Dedifferentiated amniotic fluid mesenchymal stem cell (primary cell): ENCODE results near the gene ZNRD2.
A peak's percentile ranks its signal among the peaks of the same experiment; 100 is the strongest.

Experiments
- DNase-seq: peaks from one replicate; pipeline ENCODE4 v3.0.0-alpha.2; 2016; ENCODE audit errors: extremely low spot score

Gene ZNRD2

DNA sequence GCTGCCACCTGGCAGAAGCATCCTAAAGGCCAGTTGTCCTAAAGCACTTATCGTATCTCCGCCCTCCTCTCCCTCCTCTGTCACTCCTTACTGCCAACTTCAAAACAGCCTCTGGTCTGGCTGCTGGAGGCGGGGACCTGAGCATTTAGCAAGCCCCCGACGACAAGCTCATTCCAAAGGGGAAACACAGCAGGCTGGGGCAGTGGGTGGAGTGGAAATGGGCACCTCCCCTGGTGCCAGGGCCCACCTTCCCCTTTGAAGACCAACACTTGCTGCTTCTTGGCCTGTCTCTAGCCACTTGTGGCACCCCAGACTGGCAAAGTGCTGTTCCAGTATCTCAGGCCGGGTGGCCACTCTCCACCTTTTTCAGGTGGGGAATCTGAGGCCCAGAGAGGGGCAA is 40.1 kb downstream of the ZNRD2 start:
- no peak for DNase-seq

- no peak for DNase-seq
These were observed 40.9 kb downstream of the ZNRD2 start for GRCh38 chr11:65611028-65611757.

DNA sequence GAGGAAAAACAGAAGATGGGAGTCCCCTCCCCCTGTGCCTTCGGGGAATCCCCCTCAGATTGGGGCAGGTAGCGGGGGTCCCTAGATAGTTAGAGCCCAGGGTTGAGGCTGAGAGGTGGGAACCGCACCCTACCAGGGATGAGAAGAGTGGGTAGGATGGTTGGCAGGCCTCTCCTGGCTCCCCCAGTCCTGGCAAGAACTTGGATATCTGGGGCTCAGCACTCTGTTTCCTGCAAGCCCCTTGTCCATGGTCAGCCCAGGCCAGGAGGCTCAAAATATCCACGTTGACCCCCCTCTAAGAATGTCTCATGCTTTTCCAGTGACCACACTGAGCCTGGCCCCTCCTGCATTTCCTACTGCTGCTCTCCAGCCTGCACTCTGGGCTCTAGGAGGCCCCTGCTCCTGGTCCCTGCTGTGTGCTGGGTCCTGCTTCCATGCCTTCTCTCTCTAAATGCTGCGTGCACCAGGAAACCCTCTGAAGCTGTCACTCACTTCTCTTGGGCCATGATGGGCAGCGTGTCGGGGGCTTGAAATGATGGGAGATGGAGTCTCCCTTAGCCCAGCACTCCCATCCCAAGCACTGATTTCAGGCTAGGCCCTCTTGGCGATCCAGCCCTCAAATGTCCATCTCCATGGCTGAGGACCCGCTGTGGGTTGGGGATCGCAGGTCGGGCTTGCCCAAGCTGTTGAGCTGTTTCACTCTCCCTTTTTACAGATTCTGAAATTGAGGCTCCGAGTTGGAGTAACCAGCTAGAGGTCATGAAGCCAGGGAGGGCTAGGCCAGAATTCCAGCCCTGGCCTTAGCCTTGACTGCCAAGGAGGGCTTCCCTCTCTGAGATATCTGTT is 41.7 kb downstream of the ZNRD2 start:
- no peak for DNase-seq

GRCh38 chr11:65612691-65613090 is 42.4 kb downstream of the ZNRD2 start:
- no peak for DNase-seq

- DNase-seq: no peak
These were observed 43.0 kb downstream of the ZNRD2 start for GRCh38 chr11:65613091-65613928.

GRCh38 chr11:65615229-65615949 is 45.1 kb downstream of the ZNRD2 start, which contains the start of gene PCNX3:
TSS of gene PCNX3 (plus strand) at chr11:65615776. CDS start at chr11:65616312, 536 bp downstream.
- peak; percentile 100 for DNase-seq

DNA sequence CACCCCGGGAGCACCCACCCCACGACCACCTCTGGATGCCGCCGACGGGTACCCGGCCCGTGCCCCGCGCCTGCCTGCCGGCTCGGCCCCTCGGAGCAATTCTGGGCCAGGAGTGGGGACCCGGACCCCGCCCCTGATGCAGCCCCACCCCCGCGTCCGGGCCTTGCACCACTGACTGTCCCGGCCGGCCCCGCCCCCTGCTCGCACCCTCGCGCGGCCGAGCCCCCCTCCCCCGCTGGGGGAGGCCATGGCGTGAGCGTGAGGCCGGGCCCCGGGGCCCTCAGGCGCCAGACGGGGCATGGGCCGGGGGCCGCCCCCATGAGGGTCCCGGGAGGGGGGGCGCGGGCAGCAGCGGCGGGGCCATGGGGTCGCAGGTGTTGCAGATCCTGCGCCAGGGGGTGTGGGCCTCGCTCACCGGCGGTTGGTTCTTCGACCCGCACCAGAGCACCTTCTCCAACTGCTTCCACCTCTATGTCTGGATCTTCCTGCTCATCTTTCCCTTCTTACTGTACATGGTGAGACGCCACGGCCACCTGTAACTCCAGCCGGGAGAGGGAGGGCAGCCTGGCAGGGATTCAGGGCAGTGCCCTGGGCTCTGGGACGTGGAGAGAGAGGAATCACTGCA is 45.8 kb downstream of the ZNRD2 start:
- DNase-seq: no peak

DNA sequence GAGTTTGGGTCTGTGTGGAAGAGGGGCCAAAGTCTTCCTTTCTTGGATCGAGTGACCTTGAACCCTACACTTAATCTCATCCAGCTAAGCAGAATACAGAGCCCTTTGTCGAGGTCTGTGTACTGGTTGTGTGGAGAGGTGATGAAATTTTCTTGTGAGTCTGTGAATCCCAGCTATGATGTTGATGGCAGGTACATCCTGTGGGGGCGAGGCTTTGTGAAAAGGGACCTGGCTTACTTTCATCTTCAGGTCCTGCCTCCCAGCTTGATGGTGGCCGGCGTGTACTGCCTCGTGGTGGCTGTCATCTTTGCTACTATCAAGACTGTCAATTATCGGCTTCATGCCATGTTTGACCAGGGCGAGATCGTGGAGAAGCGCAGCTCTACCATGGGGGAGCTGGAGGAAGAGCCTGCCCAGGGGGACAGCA is 46.3 kb downstream of the ZNRD2 start:
- DNase-seq: no peak

DNA sequence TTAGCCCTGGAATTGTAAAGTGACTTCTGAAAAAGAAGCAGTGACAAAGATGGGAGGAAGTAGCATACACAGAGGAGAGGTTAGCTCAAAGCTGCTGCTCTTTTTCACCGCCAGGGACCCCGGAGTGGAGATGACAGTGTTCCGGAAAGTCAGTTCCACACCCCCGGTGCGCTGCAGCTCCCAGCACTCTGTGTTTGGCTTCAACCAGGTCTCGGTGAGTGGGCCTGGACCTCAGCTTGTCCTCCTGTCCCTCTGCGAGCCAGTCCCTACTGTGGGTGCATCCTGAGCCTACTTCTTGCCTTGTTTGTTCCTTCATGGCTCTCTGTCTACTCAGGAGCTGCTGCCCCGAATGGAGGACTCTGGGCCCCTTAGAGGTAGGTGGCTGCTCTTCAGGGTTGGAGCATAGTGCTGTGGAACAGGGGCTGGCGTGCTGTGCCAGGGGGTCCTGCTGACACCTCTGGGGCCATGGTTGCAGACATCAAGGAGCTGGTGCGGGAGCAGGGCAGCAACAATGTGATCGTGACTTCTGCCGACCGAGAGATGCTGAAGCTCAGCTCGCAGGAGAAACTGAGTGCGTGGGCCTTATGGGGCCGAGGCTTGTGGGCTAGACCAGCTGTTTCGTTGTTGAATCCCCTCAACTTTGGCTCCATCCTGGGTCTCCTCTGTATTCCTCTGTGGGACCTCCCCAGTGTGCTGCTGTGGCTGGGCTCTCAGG is 47.0 kb downstream of the ZNRD2 start:
- DNase-seq: no peak

DNA sequence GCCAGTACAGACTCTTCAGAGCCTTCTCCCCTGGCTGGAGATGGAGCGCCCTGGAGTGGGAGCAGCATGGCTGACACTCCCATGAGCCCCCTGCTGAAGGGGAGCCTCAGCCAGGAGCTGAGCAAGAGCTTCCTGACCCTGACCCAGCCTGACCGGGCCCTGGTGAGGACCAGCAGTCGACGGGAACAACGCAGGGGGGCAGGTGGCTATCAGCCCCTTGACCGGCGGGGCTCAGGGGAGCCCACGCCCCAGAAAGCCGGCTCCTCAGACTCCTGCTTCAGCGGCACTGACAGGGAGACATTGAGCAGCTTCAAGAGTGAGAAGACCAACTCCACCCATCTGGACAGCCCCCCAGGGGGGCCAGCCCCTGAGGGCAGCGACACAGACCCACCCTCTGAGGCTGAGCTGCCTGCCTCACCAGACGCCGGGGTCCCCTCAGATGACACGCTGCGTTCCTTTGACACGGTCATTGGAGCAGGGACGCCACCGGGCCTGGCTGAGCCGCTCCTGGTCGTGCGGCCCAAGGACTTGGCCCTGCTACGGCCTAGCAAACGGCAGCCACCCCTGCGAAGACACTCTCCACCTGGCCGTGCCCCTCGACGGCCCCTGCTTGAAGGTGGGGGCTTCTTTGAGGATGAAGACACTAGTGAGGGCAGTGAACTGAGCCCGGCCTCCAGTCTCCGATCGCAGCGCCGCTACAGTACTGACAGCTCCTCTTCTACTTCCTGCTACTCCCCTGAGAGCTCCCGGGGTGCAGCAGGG is 47.9 kb downstream of the ZNRD2 start:
- DNase-seq: no peak

- DNase-seq: no peak
These were observed 48.5 kb downstream of the ZNRD2 start for GRCh38 chr11:65618763-65619162.

- no peak for DNase-seq
These were observed 49.1 kb downstream of the ZNRD2 start for GRCh38 chr11:65619281-65619928.

DNA sequence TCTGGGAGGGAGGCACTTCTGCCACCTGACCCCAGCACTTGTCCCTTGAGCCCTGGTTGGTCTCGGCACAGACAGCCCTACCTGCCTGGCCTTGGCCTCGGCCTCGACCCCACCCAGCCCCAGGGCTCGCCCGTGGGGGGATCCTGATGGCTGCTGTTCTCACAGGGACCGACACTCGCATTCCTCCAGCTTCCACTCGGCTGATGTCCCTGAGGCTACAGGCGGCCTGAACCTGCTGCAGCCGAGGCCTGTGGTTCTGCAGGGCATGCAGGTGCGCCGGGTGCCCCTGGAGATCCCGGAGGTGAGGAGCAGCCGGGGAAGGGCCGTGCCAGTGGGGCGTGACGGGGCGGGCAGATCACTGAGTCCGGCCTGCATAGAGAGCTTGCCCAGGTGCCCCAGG is 50.4 kb downstream of the ZNRD2 start:
- no peak for DNase-seq

DNA sequence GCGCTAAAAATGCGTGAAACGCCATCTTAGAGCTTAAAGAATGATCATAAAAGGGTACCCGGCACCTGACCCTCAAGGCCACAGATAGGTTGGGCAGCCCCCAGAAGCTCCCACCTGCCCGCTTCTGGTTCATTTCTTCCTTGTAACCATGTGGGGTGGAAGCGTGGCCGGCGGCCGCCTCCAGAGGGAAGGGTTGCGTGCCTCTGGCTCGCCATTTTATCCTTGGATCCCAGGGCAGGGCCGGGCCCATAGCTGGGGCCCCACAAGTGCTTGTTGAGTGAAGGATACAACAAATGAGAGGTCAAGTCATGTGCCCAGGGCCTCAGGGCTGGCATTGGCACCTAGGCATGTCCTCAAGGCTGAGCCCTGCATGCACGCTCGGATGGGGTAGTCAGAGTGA is 51.2 kb downstream of the ZNRD2 start:
- no peak for DNase-seq
